ENCODE results near the gene GAP43. TPM values are rescaled to one million over a fixed set of nuclear protein-coding genes. Genes with fewer than 3 reads are reported as not detected.

GAP43 gene
- total and polyA plus RNA-seq, 12 donors: 0.32 to 23.2 (median 0.74) TPM; not detected in 3

GRCh38 chr3:115758076-115758763, 134.9 kb downstream of the GAP43 start:
- DNase-seq: no peak
- no peaks in the 10 kb centered on the region for H3K36me3 ChIP-seq (replicated peaks in 1 of 2)
- intact Hi-C loops (cut with DNase I): no loop called here
- peaks cover 0 to 5% (median 0%) of the 10 kb centered on the region in 3 donors for H3K9me3 ChIP-seq (replicated peaks in 1 of 3)
- TF ChIP-seq, protein P1, sequence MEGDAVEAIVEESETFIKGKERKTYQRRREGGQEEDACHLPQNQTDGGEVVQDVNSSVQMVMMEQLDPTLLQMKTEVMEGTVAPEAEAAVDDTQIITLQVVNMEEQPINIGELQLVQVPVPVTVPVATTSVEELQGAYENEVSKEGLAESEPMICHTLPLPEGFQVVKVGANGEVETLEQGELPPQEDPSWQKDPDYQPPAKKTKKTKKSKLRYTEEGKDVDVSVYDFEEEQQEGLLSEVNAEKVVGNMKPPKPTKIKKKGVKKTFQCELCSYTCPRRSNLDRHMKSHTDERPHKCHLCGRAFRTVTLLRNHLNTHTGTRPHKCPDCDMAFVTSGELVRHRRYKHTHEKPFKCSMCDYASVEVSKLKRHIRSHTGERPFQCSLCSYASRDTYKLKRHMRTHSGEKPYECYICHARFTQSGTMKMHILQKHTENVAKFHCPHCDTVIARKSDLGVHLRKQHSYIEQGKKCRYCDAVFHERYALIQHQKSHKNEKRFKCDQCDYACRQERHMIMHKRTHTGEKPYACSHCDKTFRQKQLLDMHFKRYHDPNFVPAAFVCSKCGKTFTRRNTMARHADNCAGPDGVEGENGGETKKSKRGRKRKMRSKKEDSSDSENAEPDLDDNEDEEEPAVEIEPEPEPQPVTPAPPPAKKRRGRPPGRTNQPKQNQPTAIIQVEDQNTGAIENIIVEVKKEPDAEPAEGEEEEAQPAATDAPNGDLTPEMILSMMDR (IDR thresholded peaks at IDR 0.05): no peak
- no peak for TF ChIP-seq POLR2A (IDR thresholded peaks at IDR 0.05)
- H3K4me1 ChIP-seq (replicated peaks in 1 of 2): no peaks in the 10 kb centered on the region
- no peak overlapping the region for H3K27ac ChIP-seq
- no peaks in the 10 kb centered on the region for H3K27me3 ChIP-seq
- WGBS, 4 donors: 68 to 83% (median 80%) methylated on average over 1 of the region's 1 CpG
- no peak overlapping the region for H3K4me3 ChIP-seq

DNA sequence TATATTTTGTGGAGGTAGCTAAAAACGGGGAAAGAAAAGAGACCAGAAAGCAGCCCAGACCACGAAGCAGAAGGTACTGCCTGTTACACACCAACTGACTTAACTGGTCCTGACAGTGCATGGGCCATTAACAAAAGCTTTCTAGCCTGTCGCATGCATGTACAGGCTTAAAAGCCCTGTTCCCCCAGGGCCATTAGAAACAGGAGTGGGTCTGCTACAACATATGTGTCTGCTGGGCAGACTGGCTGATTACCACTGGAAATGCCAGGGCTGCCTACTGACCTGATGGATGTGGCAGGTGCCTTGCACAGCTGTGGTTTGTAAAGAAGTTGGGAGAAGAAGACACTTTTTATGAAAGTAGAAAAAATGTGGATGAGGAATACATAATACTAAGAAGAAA, 137.4 kb downstream of the GAP43 start:
- intact Hi-C loops (cut with DNase I): no loop called here
- no peak for TF ChIP-seq POLR2A (IDR thresholded peaks at IDR 0.05)
- TF ChIP-seq, protein P1 (IDR thresholded peaks at IDR 0.05): no peak
- Histone ChIP-seq H3K27ac (no peak overlapping the region), H3K9me3 (replicated peaks in 1 of 3) (no peaks in the 10 kb centered on the region), H3K36me3 (replicated peaks in 1 of 2) (no peaks in the 10 kb centered on the region), H3K4me1 (replicated peaks in 1 of 2) (no peaks in the 10 kb centered on the region), H3K4me3 (no peak overlapping the region), H3K27me3 (no peaks in the 10 kb centered on the region)
- DNase-seq: no peak
- 75 to 90% (median 88%) methylated on average over 3 of the region's 3 CpGs for WGBS, 4 donors

- Histone ChIP-seq H3K4me3 (no peak overlapping the region), H3K27me3 (no peaks in the 10 kb centered on the region), H3K4me1 (replicated peaks in 1 of 2) (peaks cover 7 to 9% of the 10 kb centered on the region in 2 donors), H3K36me3 (replicated peaks in 1 of 2) (no peaks in the 10 kb centered on the region), H3K9me3 (replicated peaks in 1 of 3) (no peaks in the 10 kb centered on the region), H3K27ac (no peak overlapping the region)
- intact Hi-C loops (cut with DNase I): no loop called here
- TF ChIP-seq POLR2A (IDR thresholded peaks at IDR 0.05): no peak
- TF ChIP-seq, protein P1 (IDR thresholded peaks at IDR 0.05): no peak
- no peak for DNase-seq
Observed at GRCh38 chr3:115761927-115762305, 138.6 kb downstream of the GAP43 start.

GRCh38 chr3:115766587-115767482, 143.5 kb downstream of the GAP43 start:
- WGBS, 4 donors: 41 to 56% (median 43%) methylated on average over 6 of the region's 6 CpGs
- Histone ChIP-seq H3K36me3 (replicated peaks in 1 of 2) (no peaks in the 10 kb centered on the region), H3K27ac (peak overlapping the region in 4 of 5 donors; percentile 53 to 85 (median 64)), H3K27me3 (no peaks in the 10 kb centered on the region), H3K4me1 (replicated peaks in 1 of 2) (peaks cover 9 to 13% of the 10 kb centered on the region in 2 donors), H3K9me3 (replicated peaks in 1 of 3) (no peaks in the 10 kb centered on the region), H3K4me3 (no peak overlapping the region)
- DNase-seq: peak in 4 of 7 donors; percentile 23 to 28 (median 27)
- TF ChIP-seq, protein P1 (IDR thresholded peaks at IDR 0.05): no peak
- TF ChIP-seq POLR2A (IDR thresholded peaks at IDR 0.05): no peak
- intact Hi-C loops (cut with DNase I): no loop called here

Measured in adrenal gland (tissue), 12 donors.